Measurements from ENCODE around the gene PSMB11.

The PSMB11 gene

DNA sequence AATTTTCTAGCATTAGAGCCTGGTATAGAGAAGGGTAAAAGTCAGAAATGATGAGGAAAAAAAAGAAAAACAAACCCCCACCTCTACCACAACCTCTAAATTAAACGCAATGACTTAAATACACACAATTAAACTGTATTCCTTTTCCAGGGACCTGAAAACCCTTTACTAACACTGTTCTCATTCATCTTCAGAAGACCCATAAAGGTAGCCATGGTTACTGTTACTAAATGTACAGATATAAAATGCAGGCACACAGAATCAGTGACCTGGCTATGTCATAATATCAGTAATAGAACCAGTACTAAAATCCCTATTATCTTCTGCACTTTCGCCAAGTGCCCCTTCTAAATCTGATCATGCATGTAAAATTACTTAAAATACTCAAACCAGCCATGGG lies 51.5 kb downstream of the PSMB11 start:
- no peak for DNase-seq (ENCODE audit: extremely low read depth, low read depth)
- TF ChIP-seq, protein P1, sequence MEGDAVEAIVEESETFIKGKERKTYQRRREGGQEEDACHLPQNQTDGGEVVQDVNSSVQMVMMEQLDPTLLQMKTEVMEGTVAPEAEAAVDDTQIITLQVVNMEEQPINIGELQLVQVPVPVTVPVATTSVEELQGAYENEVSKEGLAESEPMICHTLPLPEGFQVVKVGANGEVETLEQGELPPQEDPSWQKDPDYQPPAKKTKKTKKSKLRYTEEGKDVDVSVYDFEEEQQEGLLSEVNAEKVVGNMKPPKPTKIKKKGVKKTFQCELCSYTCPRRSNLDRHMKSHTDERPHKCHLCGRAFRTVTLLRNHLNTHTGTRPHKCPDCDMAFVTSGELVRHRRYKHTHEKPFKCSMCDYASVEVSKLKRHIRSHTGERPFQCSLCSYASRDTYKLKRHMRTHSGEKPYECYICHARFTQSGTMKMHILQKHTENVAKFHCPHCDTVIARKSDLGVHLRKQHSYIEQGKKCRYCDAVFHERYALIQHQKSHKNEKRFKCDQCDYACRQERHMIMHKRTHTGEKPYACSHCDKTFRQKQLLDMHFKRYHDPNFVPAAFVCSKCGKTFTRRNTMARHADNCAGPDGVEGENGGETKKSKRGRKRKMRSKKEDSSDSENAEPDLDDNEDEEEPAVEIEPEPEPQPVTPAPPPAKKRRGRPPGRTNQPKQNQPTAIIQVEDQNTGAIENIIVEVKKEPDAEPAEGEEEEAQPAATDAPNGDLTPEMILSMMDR (IDR thresholded peaks at IDR 0.05; ENCODE audit: low read depth, low read length): no peak
